ENCODE data around the gene RIPK1. TPM values are rescaled to one million over a fixed set of nuclear protein-coding genes. Genes with fewer than 3 reads are reported as not detected.

The RIPK1 gene
- total and polyA plus RNA-seq, 9 of the 15 experiments (the other 6 are each of a cell fraction or from before 2014, with no cell fraction given) = 3.8 to 24.9 (median 17.7) TPM

- TF ChIP-seq MGA (IDR thresholded peaks at IDR 0.05) (no peak; the same call in 1 of the 2 replicates), ZNF764 (CRISPR knock-in tag; IDR thresholded peaks at IDR 0.05; ENCODE audit: low read depth) (no peak), YY1 (IDR thresholded peaks at IDR 0.05; ENCODE audit: borderline replicate concordance in 1 of 3, control insufficient read depth in 1 of 3, extremely low read depth in 1 of 3, insufficient read depth in 3 of 3, insufficient read length in 1 of 3, insufficient replicate concordance in 2 of 3, low read depth in 1 of 3, low read length in 2 of 3) (peak in 1 of 3 experiments; percentile 46), ETS2 (tag; IDR thresholded peaks at IDR 0.05; ENCODE audit: borderline replicate concordance, poor library complexity, severe bottlenecking) (no peak), BDP1 (IDR thresholded peaks at IDR 0.05; ENCODE audit: insufficient read depth, insufficient read length) (no peak), LEF1 (IDR thresholded peaks at IDR 0.05) (peak; percentile 48; the same call in 1 of the 2 replicates), HDAC2 (IDR thresholded peaks at IDR 0.05) (peak; percentile 82), ZNF408 (CRISPR knock-in tag; IDR thresholded peaks at IDR 0.05; ENCODE audit: low read depth) (no peak), GATAD2B (IDR thresholded peaks at IDR 0.05; ENCODE audit: borderline replicate concordance) (peak; percentile 57; the same call in 1 of the 2 replicates), TFE3 (CRISPR knock-in tag; IDR thresholded peaks at IDR 0.05) (no peak; the same call in 1 of the 2 replicates)
- TF ChIP-seq, protein P1, sequence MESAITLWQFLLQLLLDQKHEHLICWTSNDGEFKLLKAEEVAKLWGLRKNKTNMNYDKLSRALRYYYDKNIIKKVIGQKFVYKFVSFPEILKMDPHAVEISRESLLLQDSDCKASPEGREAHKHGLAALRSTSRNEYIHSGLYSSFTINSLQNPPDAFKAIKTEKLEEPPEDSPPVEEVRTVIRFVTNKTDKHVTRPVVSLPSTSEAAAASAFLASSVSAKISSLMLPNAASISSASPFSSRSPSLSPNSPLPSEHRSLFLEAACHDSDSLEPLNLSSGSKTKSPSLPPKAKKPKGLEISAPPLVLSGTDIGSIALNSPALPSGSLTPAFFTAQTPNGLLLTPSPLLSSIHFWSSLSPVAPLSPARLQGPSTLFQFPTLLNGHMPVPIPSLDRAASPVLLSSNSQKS (CRISPR knock-in tag; IDR thresholded peaks at IDR 0.05) = no peak
These were observed 91.8 kb downstream of the RIPK1 start (continued) for GRCh38 chr6:3159805-3160781.
